H1 (cell line): ENCODE measurements around the gene FGF1. TPM values are rescaled to one million over a fixed set of nuclear protein-coding genes. Genes with fewer than 3 reads are reported as not detected.

Source experiments
- CTCF ChIA-PET: fragments of 300-600 bp; sonication (Branson Sonifier 250); formaldehyde crosslinking; loops from one replicate; lab custom pipeline; 2021; ENCODE audit not compliant: partially characterized antibody; lab: Charles Lee
- POLR2A ChIA-PET: fragments of 300-600 bp; sonication (Branson Sonifier 250); formaldehyde crosslinking; loops from one replicate; lab custom pipeline; 2021; ENCODE audit warnings: inconsistent platforms; ENCODE audit not compliant: partially characterized antibody; lab: Charles Lee
- DNase-seq, 2 experiments: peaks; one replicate each; pipeline versions ENCODE4 v3.0.0 to v3.0.0-alpha.2; 2010 to 2022; ENCODE audit warnings: low spot score in 2 of 2, low read depth in 1 of 2, mixed read lengths in 1 of 2
- FAIRE-seq: peaks from 2 replicates; lab custom pipeline; 2011; peaks lifted over from hg19 to GRCh38; lab: Jason Lieb, UNC
- H2AFZ ChIP-seq: 2 replicates; pipeline ENCODE4 v1.8.1; 2012; ENCODE audit warnings: low read length, inconsistent platforms
- H2AK5ac ChIP-seq: 2 replicates; pipeline ENCODE4 v1.6.1; 2013; ENCODE audit warnings: low read depth, low read length
- H2BK120ac ChIP-seq: replicated peaks from 2 replicates; pipeline ENCODE3; 2013; ENCODE audit warnings: low read depth, low read length, inconsistent platforms
- H2BK12ac ChIP-seq: 2 replicates; pipeline ENCODE4 v1.6.1; 2013; ENCODE audit warnings: low read depth, low read length
- H2BK15ac ChIP-seq: 2 replicates; pipeline ENCODE4 v1.6.1; 2013; ENCODE audit warnings: low read length
- H2BK20ac ChIP-seq: 2 replicates; pipeline ENCODE4 v1.6.1; 2013; ENCODE audit warnings: low read length
- H2BK5ac ChIP-seq: 2 replicates; pipeline ENCODE4 v1.6.1; 2013; ENCODE audit warnings: low read depth, low read length
- H3K14ac ChIP-seq: 2 replicates; pipeline ENCODE4 v1.6.1; 2013; ENCODE audit warnings: inconsistent platforms; ENCODE audit not compliant: insufficient read length
- H3K18ac ChIP-seq: 2 replicates; pipeline ENCODE4 v1.6.1; 2013; ENCODE audit warnings: low read length; ENCODE audit errors: extremely low read depth
- H3K23ac ChIP-seq: 2 replicates; pipeline ENCODE4 v1.6.1; 2013; ENCODE audit warnings: inconsistent platforms; ENCODE audit not compliant: insufficient read length
- H3K23me2 ChIP-seq: 2 replicates; pipeline ENCODE4 v1.6.1; 2013; ENCODE audit warnings: low read depth, low read length
- H3K27ac ChIP-seq: 2 replicates; pipeline ENCODE4 v1.6.1; 2011; ENCODE audit warnings: low read depth, low read length, inconsistent platforms
- H3K27me3 ChIP-seq, 4 experiments: replicated peaks in 1 of 4; 1 replicate in 1 of 4; 2 replicates in 3 of 4; pipeline versions ENCODE4 v1.6.1 to v1.8.1; 2011 to 2013; ENCODE audit warnings: low read length in 3 of 4, mild to moderate bottlenecking in 3 of 4, inconsistent platforms in 2 of 4, mixed read lengths in 2 of 4, moderate library complexity in 1 of 4; ENCODE audit not compliant: control insufficient read depth in 3 of 4, insufficient read depth in 3 of 4; ENCODE audit errors: extremely low read depth in 1 of 4
- H3K36me3 ChIP-seq, 4 experiments: 2 replicates each; pipeline versions ENCODE4 v1.6.1 to v1.8.1; 2011 to 2013; ENCODE audit warnings: mild to moderate bottlenecking in 4 of 4, low read length in 3 of 4, moderate library complexity in 2 of 4, control low read depth in 1 of 4, inconsistent platforms in 1 of 4; ENCODE audit not compliant: insufficient read depth in 4 of 4, control insufficient read depth in 2 of 4
- H3K4ac ChIP-seq: replicated peaks from 2 replicates; pipeline ENCODE3; 2013; ENCODE audit warnings: low read length, low read depth, mixed read lengths, inconsistent platforms; ENCODE audit not compliant: insufficient read length
- H3K4me1 ChIP-seq, 4 experiments: replicated peaks in 1 of 4; 1 replicate in 1 of 4; 2 replicates in 3 of 4; pipeline versions ENCODE4 v1.6.1 to v1.8.1; 2011 to 2013; ENCODE audit warnings: low read length in 3 of 4, inconsistent platforms in 2 of 4, mixed read lengths in 1 of 4; ENCODE audit not compliant: insufficient read depth in 4 of 4, control insufficient read depth in 3 of 4
- H3K4me2 ChIP-seq, 2 experiments: 2 replicates each; pipeline versions ENCODE4 v1.6.1 to v1.8.1; 2011 to 2013; ENCODE audit warnings: low read depth in 2 of 2, low read length in 2 of 2, control low read depth in 1 of 2, inconsistent platforms in 1 of 2, mild to moderate bottlenecking in 1 of 2; ENCODE audit not compliant: insufficient read depth in 1 of 2
- H3K4me3 ChIP-seq, 4 experiments: fragments of 200-600, 300-600 bp in 1 of 4; sonication (generic), shearing (Covaris generic), sonication (Bioruptor Twin) in 1 of 4; 2 replicates each; pipeline versions ENCODE4 v1.5.1 to v1.8.1; 2011 to 2016; ENCODE audit warnings: low read length in 4 of 4, low read depth in 3 of 4, control low read depth in 2 of 4, inconsistent platforms in 2 of 4, mild to moderate bottlenecking in 2 of 4, mixed read lengths in 1 of 4, moderate library complexity in 1 of 4; ENCODE audit not compliant: insufficient read depth in 2 of 4; ENCODE audit errors: extremely low read depth in 1 of 4
- H3K56ac ChIP-seq: replicated peaks from 2 replicates; pipeline ENCODE3; 2013; ENCODE audit warnings: low read depth, mild to moderate bottlenecking, mixed read lengths, low read length, inconsistent platforms; ENCODE audit not compliant: insufficient read length
- H3K79me1 ChIP-seq: 2 replicates; pipeline ENCODE4 v1.6.1; 2013; ENCODE audit warnings: low read depth, low read length, control low read depth
- H3K79me2 ChIP-seq, 2 experiments: 2 replicates each; pipeline versions ENCODE4 v1.6.1 to v1.8.1; 2012 to 2013; ENCODE audit warnings: low read length in 2 of 2, mild to moderate bottlenecking in 2 of 2, inconsistent platforms in 1 of 2; ENCODE audit not compliant: insufficient read depth in 2 of 2, control insufficient read depth in 1 of 2
- H3K9ac ChIP-seq, 4 experiments: replicated peaks in 1 of 4; 1 replicate in 1 of 4; 2 replicates in 3 of 4; pipeline versions ENCODE4 v1.6.1 to v1.8.1; 2011 to 2013; ENCODE audit warnings: low read depth in 3 of 4, low read length in 3 of 4, control low read depth in 2 of 4, mild to moderate bottlenecking in 2 of 4, moderate library complexity in 2 of 4, inconsistent platforms in 1 of 4; ENCODE audit errors: extremely low read depth in 1 of 4
- H3K9me3 ChIP-seq, 2 experiments: 2 replicates each; pipeline versions ENCODE4 v1.6.1 to v1.8.1; 2012 to 2013; ENCODE audit warnings: mild to moderate bottlenecking in 2 of 2, moderate library complexity in 2 of 2, control low read depth in 1 of 2, inconsistent platforms in 1 of 2, low read depth in 1 of 2, low read length in 1 of 2, mixed read lengths in 1 of 2; ENCODE audit not compliant: insufficient read depth in 2 of 2
- H4K20me1 ChIP-seq, 2 experiments: replicated peaks in 1 of 2; 2 replicates each; pipeline versions ENCODE3 to v1.8.1; 2011 to 2013; ENCODE audit warnings: inconsistent platforms in 2 of 2, low read length in 2 of 2, mild to moderate bottlenecking in 1 of 2; ENCODE audit not compliant: insufficient read depth in 2 of 2, control insufficient read depth in 1 of 2
- H4K5ac ChIP-seq: 2 replicates; pipeline ENCODE4 v1.6.1; 2013; ENCODE audit warnings: low read length, low read depth, mixed read lengths, inconsistent platforms; ENCODE audit not compliant: insufficient read length
- H4K8ac ChIP-seq: 2 replicates; pipeline ENCODE4 v1.8.0; 2013; ENCODE audit warnings: mild to moderate bottlenecking, moderate library complexity, low read length, inconsistent platforms; ENCODE audit not compliant: insufficient read depth; ENCODE audit errors: extremely low read depth
- H4K91ac ChIP-seq: replicated peaks from 2 replicates; pipeline ENCODE3; 2013; ENCODE audit warnings: low read length, mixed read lengths, inconsistent platforms; ENCODE audit not compliant: insufficient read length
- CEBPB ChIP-seq: IDR thresholded peaks from 2 replicates; pipeline ENCODE4 v1.6.1; 2012; ENCODE audit warnings: low read depth, low read length
- EGR1 ChIP-seq: IDR thresholded peaks from 2 replicates; pipeline ENCODE4 v1.6.1; 2011; ENCODE audit warnings: low read depth, low read length, borderline replicate concordance
- JUND ChIP-seq: IDR thresholded peaks from 2 replicates; pipeline ENCODE4 v1.6.1; 2011; ENCODE audit warnings: mild to moderate bottlenecking, improper control_type of control experiment, low read length
- MAFK ChIP-seq: IDR thresholded peaks from 2 replicates; pipeline ENCODE4 v1.6.1; 2012; ENCODE audit warnings: low read depth, mild to moderate bottlenecking, improper control_type of control experiment, low read length
- MAX ChIP-seq: IDR thresholded peaks from 2 replicates; pipeline ENCODE4 v1.6.1; 2012; ENCODE audit warnings: inconsistent platforms
- NRF1 ChIP-seq: IDR thresholded peaks from 2 replicates; pipeline ENCODE4 v1.6.1; 2011; ENCODE audit warnings: mild to moderate bottlenecking, low read depth, low read length, improper control_type of control experiment
- POLR2A ChIP-seq, 2 experiments: IDR thresholded peaks; 1 replicate in 1 of 2; 2 replicates in 1 of 2; pipeline ENCODE4 v1.6.1; 2011; ENCODE audit warnings: low read depth in 2 of 2, low read length in 2 of 2, mild to moderate bottlenecking in 2 of 2; ENCODE audit errors: control extremely low read depth in 1 of 2
- POLR2AphosphoS5 ChIP-seq: IDR thresholded peaks from 2 replicates; pipeline ENCODE4 v1.6.1; 2011; ENCODE audit warnings: low read depth, low read length
- RAD21 ChIP-seq, 2 experiments: IDR thresholded peaks in 1 of 2; conservative IDR thresholded peaks in 1 of 2; 2 replicates each; pipeline ENCODE4 v1.6.1; 2011; ENCODE audit warnings: low read depth in 2 of 2, low read length in 2 of 2, improper control_type of control experiment in 1 of 2, inconsistent platforms in 1 of 2, mild to moderate bottlenecking in 1 of 2, moderate library complexity in 1 of 2
- SAP30 ChIP-seq: fragments of 300-600 bp; sonication (generic); IDR thresholded peaks from 2 replicates; pipeline ENCODE4 v1.7.1; 2012; ENCODE audit warnings: low read length, moderate library complexity, mild to moderate bottlenecking, inconsistent platforms; ENCODE audit not compliant: insufficient read depth, insufficient replicate concordance
- SIRT6 ChIP-seq: IDR thresholded peaks from one replicate; pipeline ENCODE4 v1.7.1; 2012; ENCODE audit warnings: low read length, inconsistent platforms
- SUZ12 ChIP-seq: fragments of 200-600 bp; sonication (generic); IDR thresholded peaks from 2 replicates; pipeline ENCODE4 v1.6.1; 2012; ENCODE audit warnings: mild to moderate bottlenecking, inconsistent platforms, low read length, moderate library complexity, mixed read lengths
- TBP ChIP-seq: IDR thresholded peaks from 2 replicates; pipeline ENCODE4 v1.6.1; 2011; ENCODE audit warnings: low read depth, low read length, improper control_type of control experiment
- TCF12 ChIP-seq: IDR thresholded peaks from 2 replicates; pipeline ENCODE4 v1.6.1; 2011; ENCODE audit warnings: low read depth, mild to moderate bottlenecking, low read length
- TEAD4 ChIP-seq: IDR thresholded peaks from 2 replicates; pipeline ENCODE4 v1.6.1; 2012; ENCODE audit warnings: low read depth, low read length, inconsistent platforms, mixed read lengths
- ZNF274 ChIP-seq: IDR thresholded peaks from 2 replicates; pipeline ENCODE4 v1.7.0; 2012; ENCODE audit warnings: low read length, borderline replicate concordance; ENCODE audit errors: extremely low read depth
- WGBS, 2 experiments: shearing (Covaris generic) in 1 of 2; methylation state at CpG; one replicate each; pipeline versions ENCODE4 v1.1.6 to v1.1.7; 2013 to 2015; ENCODE audit warnings: low lambda C conversion rate in 2 of 2, mixed read lengths in 2 of 2, inconsistent platforms in 1 of 2, low coverage in 1 of 2, missing lambda C conversion rate in 1 of 2; ENCODE audit not compliant: insufficient replicate concordance in 2 of 2, insufficient coverage in 1 of 2, insufficient read length in 1 of 2; ENCODE audit errors: extremely low coverage in 1 of 2, missing lambda C conversion rate in 1 of 2; 5-methylcytosine and 5-hydroxymethylcytosine counted together
- polyA plus RNA-seq, 7 experiments: library from polyadenylated mRNA; depleted of rRNA in 3 of 7; stranded (reverse) in 5 of 7; unstranded in 2 of 7; fragments of >200 nt in 5 of 7; fragments of 200-250 nt in 2 of 7; gene quantifications; 1 replicate in 5 of 7; 2 replicates in 1 of 7; 4 replicates in 1 of 7; pipeline versions ENCODE4 v1.2.1 to v1.2.3, GENCODE V29; 2011 to 2013; ENCODE audit warnings: missing spikeins in 2 of 7, mixed read lengths in 2 of 7
- total RNA-seq: library from RNA; stranded (reverse); fragmentation: NEBNext Ultra II Directional; extraction: Animal tissue kit (Norgen Biotek cat#: 25700); gene quantifications from 2 replicates; pipeline ENCODE4 v1.2.1, GENCODE V29; 2021

The FGF1 gene
- total and polyA plus RNA-seq, 2 of the 8 experiments (the other 6 are each of a cell fraction or from before 2014, with no cell fraction given) = 0.30 to 0.50 TPM

GRCh38 chr5:142605611-142606010, 80.3 kb downstream of the FGF1 start:
- H3K9ac ChIP-seq = no peak overlapping the region
- no peaks in the 10 kb centered on the region; a peak in 1 of 7 replicates for H3K4me1 ChIP-seq
- DNase-seq (no peak), FAIRE-seq (no peak)
- TF ChIP-seq EGR1 (no peak), SAP30 (no peak), TBP (no peak), CEBPB (no peak), RAD21 (IDR thresholded peaks at IDR 0.05 in 1 of 2, conservative IDR thresholded peaks at IDR 0.05 in 1 of 2; ENCODE audit: low read depth in 2 of 2, low read length in 2 of 2) (no peak), NRF1 (no peak), MAX (no peak), TCF12 (no peak), POLR2AphosphoS5 (no peak), ZNF274 (no peak), POLR2A (IDR thresholded peaks at IDR 0.05; ENCODE audit: control extremely low read depth in 1 of 2, low read depth in 2 of 2, low read length in 2 of 2) (no peak), JUND (no peak), SUZ12 (no peak), MAFK (no peak), TEAD4 (no peak), SIRT6 (no peak)
- H3K4me3 ChIP-seq = no peak overlapping the region
- no peak overlapping the region; the same call in 1 of the 2 replicates for H2BK15ac ChIP-seq
- WGBS, 2 experiments = 85% methylated on average over 5 of the region's 5 CpGs; no CpG with 5 or more reads in 1 of the 2 experiments
- no peak overlapping the region for H2AK5ac ChIP-seq
- no peaks in the 10 kb centered on the region for H3K79me1 ChIP-seq
- POLR2A ChIA-PET = no interaction called here
- no peak overlapping the region for H3K14ac ChIP-seq
- no peak overlapping the region; the same call in 1 of the 2 replicates for H3K18ac ChIP-seq
- no peak overlapping the region for H3K4me2 ChIP-seq
- no peaks in the 10 kb centered on the region for H3K27me3 ChIP-seq
- no peak overlapping the region for H2BK20ac ChIP-seq
- H3K36me3 ChIP-seq = no peaks in the 10 kb centered on the region
- H3K27ac ChIP-seq = no peak overlapping the region
- no peaks in the 10 kb centered on the region; the same call in 1 of the 2 replicates for H3K23me2 ChIP-seq
- H3K23ac ChIP-seq = no peak overlapping the region
- H3K9me3 ChIP-seq = no peaks in the 10 kb centered on the region
- no peak overlapping the region for H3K56ac ChIP-seq
- no peak overlapping the region for H3K4ac ChIP-seq
- H4K91ac ChIP-seq = no peak overlapping the region
- H3K79me2 ChIP-seq = no peaks in the 10 kb centered on the region
- CTCF ChIA-PET = interaction anchor here (0.6 to 10.4 kb wide), 20 partner anchors 9 to 460 kb away, joined by 3 to 68 read pairs (median 5); partner anchors contain the start of gene FGF1
- H4K8ac ChIP-seq = no peak overlapping the region
- peak overlapping the region; percentile 43 for H2AFZ ChIP-seq
- no peak overlapping the region for H4K5ac ChIP-seq
- no peak overlapping the region for H2BK120ac ChIP-seq
- no peak overlapping the region for H2BK12ac ChIP-seq
- no peak overlapping the region for H2BK5ac ChIP-seq
- H4K20me1 ChIP-seq = no peaks in the 10 kb centered on the region
